ENCODE measurements around the gene CR1L. TPM values are rescaled to one million over a fixed set of nuclear protein-coding genes. Genes with fewer than 3 reads are reported as not detected.
"Not testable (repeated sequence)": the region's sequence is repeated elsewhere in the genome, so short reads cannot be mapped to it uniquely, and the experiment has no call there.

Gene CR1L
- polyA plus RNA-seq, 1 donor from 2014 or later: not detected

DNA sequence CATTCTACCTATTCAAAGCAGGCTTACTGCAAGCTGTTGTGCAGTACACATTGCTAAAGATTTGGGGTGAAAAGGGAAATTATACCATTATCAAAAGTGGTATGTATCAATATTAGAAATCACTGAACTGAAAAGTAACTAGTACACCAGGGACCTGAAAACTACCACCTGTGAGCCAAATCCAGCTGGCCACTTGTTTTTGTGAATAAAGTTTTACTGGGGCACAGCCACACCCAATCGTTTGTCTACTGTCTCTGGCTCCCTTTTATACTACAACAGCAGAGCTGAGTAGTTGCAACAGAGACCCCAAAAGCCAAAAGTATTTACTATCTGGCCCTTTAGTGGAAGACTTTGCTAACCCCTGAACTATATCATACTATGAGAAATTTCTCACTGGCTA lies 13.8 kb upstream of the CR1L start:
- H3K27ac ChIP-seq (ENCODE audit: low read length): no peak overlapping the region
- no peaks in the 10 kb centered on the region for H3K27me3 ChIP-seq (ENCODE audit: insufficient read depth, low read depth, low read length)
- no peaks in the 10 kb centered on the region for H3K79me2 ChIP-seq (replicated peaks; ENCODE audit: insufficient read depth, low read length)
- no peaks in the 10 kb centered on the region for H3F3A ChIP-seq (ENCODE audit: insufficient read depth, low read length, poor library complexity, severe bottlenecking)
- H3K36me3 ChIP-seq (ENCODE audit: insufficient read depth, low read length): no peaks in the 10 kb centered on the region
- no peak overlapping the region for H3K4me2 ChIP-seq (ENCODE audit: low read length)
- no peak overlapping the region for H3K4me3 ChIP-seq (ENCODE audit: low read length)
- no peaks in the 10 kb centered on the region for H3K9me2 ChIP-seq (ENCODE audit: insufficient read depth, low read length)
- H4K20me1 ChIP-seq (ENCODE audit: insufficient read depth): no peaks in the 10 kb centered on the region
- H3K9ac ChIP-seq (ENCODE audit: low read length): no peak overlapping the region
- no peaks in the 10 kb centered on the region for H3K9me3 ChIP-seq (ENCODE audit: low read length)
- H2AFZ ChIP-seq (ENCODE audit: low read depth, low read length): no peak overlapping the region
- TF ChIP-seq POLR2AphosphoS5 (IDR thresholded peaks at IDR 0.05) (no peak), TAF1 (IDR thresholded peaks at IDR 0.05; ENCODE audit: low read depth) (no peak), RAD21 (conservative IDR thresholded peaks at IDR 0.05) (no peak), EP300 (conservative IDR thresholded peaks at IDR 0.05; ENCODE audit: poor library complexity, severe bottlenecking) (no peak), SMC3 (conservative IDR thresholded peaks at IDR 0.05; ENCODE audit: poor library complexity) (no peak), MXI1 (conservative IDR thresholded peaks at IDR 0.05; ENCODE audit: poor library complexity, severe bottlenecking) (no peak), EZH2 (IDR thresholded peaks at IDR 0.05; ENCODE audit: borderline replicate concordance, insufficient read depth, low read length, poor library complexity, severe bottlenecking) (no peak)
- TF ChIP-seq, protein P1, sequence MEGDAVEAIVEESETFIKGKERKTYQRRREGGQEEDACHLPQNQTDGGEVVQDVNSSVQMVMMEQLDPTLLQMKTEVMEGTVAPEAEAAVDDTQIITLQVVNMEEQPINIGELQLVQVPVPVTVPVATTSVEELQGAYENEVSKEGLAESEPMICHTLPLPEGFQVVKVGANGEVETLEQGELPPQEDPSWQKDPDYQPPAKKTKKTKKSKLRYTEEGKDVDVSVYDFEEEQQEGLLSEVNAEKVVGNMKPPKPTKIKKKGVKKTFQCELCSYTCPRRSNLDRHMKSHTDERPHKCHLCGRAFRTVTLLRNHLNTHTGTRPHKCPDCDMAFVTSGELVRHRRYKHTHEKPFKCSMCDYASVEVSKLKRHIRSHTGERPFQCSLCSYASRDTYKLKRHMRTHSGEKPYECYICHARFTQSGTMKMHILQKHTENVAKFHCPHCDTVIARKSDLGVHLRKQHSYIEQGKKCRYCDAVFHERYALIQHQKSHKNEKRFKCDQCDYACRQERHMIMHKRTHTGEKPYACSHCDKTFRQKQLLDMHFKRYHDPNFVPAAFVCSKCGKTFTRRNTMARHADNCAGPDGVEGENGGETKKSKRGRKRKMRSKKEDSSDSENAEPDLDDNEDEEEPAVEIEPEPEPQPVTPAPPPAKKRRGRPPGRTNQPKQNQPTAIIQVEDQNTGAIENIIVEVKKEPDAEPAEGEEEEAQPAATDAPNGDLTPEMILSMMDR (IDR thresholded peaks at IDR 0.05; ENCODE audit: poor library complexity, severe bottlenecking): no peak
- TF ChIP-seq, protein P2, sequence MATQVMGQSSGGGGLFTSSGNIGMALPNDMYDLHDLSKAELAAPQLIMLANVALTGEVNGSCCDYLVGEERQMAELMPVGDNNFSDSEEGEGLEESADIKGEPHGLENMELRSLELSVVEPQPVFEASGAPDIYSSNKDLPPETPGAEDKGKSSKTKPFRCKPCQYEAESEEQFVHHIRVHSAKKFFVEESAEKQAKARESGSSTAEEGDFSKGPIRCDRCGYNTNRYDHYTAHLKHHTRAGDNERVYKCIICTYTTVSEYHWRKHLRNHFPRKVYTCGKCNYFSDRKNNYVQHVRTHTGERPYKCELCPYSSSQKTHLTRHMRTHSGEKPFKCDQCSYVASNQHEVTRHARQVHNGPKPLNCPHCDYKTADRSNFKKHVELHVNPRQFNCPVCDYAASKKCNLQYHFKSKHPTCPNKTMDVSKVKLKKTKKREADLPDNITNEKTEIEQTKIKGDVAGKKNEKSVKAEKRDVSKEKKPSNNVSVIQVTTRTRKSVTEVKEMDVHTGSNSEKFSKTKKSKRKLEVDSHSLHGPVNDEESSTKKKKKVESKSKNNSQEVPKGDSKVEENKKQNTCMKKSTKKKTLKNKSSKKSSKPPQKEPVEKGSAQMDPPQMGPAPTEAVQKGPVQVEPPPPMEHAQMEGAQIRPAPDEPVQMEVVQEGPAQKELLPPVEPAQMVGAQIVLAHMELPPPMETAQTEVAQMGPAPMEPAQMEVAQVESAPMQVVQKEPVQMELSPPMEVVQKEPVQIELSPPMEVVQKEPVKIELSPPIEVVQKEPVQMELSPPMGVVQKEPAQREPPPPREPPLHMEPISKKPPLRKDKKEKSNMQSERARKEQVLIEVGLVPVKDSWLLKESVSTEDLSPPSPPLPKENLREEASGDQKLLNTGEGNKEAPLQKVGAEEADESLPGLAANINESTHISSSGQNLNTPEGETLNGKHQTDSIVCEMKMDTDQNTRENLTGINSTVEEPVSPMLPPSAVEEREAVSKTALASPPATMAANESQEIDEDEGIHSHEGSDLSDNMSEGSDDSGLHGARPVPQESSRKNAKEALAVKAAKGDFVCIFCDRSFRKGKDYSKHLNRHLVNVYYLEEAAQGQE (IDR thresholded peaks at IDR 0.05; ENCODE audit: borderline replicate concordance): no peak

DNA sequence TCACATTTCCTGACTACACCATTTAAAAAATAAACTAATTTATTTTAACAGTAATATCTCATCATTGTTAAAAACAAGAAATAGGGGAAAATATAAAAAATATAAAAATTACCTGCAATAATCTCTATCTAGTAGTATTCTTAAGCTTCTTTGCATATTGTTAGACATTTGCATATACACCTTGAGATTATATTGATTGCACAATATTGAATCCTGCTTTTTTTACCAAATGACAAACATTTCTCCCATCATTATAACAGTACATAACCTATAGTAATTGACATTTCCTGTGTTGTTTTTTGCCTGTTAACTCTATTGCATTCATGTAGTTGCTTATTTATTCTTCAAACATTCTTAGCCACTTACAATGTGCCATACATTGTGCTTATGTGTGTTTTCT lies 11.7 kb upstream of the CR1L start:
- Histone ChIP-seq H4K20me1 (ENCODE audit: insufficient read depth) (no peaks in the 10 kb centered on the region), H3K4me3 (ENCODE audit: low read length) (no peak overlapping the region), H3K4me2 (ENCODE audit: low read length) (no peak overlapping the region), H2AFZ (ENCODE audit: low read depth, low read length) (no peak overlapping the region), H3F3A (ENCODE audit: insufficient read depth, low read length, poor library complexity, severe bottlenecking) (no peaks in the 10 kb centered on the region), H3K9ac (ENCODE audit: low read length) (no peak overlapping the region), H3K27ac (ENCODE audit: low read length) (no peak overlapping the region), H3K9me3 (ENCODE audit: low read length) (no peaks in the 10 kb centered on the region), H3K9me2 (ENCODE audit: insufficient read depth, low read length) (no peaks in the 10 kb centered on the region), H3K27me3 (ENCODE audit: insufficient read depth, low read depth, low read length) (no peaks in the 10 kb centered on the region), H3K79me2 (replicated peaks; ENCODE audit: insufficient read depth, low read length) (no peaks in the 10 kb centered on the region), H3K36me3 (ENCODE audit: insufficient read depth, low read length) (no peaks in the 10 kb centered on the region)
- no peak for TF ChIP-seq POLR2AphosphoS5 (IDR thresholded peaks at IDR 0.05)

DNA sequence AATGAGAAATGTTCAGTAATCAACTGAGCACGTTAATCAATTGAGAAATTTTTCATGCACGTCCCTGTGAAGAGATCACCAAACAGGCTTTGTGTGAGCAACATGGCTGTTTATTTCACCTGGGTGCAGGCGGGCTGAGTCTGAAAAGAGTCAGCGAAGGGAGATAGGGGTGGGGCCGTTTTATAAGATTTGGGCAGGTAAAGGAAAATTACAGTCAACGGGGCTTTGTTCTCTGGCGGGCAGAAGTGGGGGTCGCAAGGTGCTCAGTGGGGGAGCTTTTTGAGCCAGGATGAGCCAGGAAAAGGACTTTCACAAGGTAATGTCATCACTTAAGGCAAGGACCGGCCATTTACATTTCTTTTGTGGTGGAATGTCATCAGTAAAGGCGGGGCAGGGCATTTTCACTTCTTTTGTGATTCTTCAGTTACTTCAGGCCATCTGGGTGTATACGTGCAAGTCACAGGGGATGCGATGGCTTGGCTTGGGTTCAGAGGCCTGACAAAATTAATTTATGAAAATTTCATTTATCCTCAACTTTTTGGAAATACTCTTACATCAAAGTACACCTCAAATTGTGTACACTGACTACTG lies 11.1 kb upstream of the CR1L start:
- not testable (repeated sequence) for H3F3A ChIP-seq (ENCODE audit: insufficient read depth, low read length, poor library complexity, severe bottlenecking); H3K9me3 ChIP-seq (ENCODE audit: low read length); H3K36me3 ChIP-seq (ENCODE audit: insufficient read depth, low read length); H3K4me2 ChIP-seq (ENCODE audit: low read length); H3K27ac ChIP-seq (ENCODE audit: low read length); H3K27me3 ChIP-seq (ENCODE audit: insufficient read depth, low read depth, low read length); H3K9ac ChIP-seq (ENCODE audit: low read length); H3K4me3 ChIP-seq (ENCODE audit: low read length); H3K79me2 ChIP-seq (replicated peaks; ENCODE audit: insufficient read depth, low read length); H2AFZ ChIP-seq (ENCODE audit: low read depth, low read length); H3K9me2 ChIP-seq (ENCODE audit: insufficient read depth, low read length); H4K20me1 ChIP-seq (ENCODE audit: insufficient read depth)

DNA sequence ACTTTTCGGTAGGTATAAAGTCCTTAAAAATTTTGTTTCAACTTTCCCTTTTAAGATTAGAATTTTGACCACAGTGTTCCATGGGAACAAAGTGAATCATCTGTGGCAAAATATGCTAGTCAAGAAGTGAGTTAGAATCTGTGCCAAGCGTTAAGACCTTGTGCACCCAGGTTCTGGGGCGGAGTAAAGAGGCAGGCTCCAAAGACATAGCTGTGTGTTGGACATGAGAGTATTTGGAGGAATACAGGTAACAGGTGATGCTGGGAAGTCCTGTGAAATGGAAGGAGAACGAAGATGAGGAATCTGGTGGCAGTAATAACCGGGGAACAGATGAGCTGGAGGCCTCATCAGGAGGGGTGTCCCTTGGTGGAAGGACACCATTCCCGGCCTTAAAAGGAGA lies 10.6 kb upstream of the CR1L start:
- H3K9ac ChIP-seq (ENCODE audit: low read length); H3K9me3 ChIP-seq (ENCODE audit: low read length); H3F3A ChIP-seq (ENCODE audit: insufficient read depth, low read length, poor library complexity, severe bottlenecking); H3K27ac ChIP-seq (ENCODE audit: low read length); H3K4me3 ChIP-seq (ENCODE audit: low read length); H4K20me1 ChIP-seq (ENCODE audit: insufficient read depth); H3K36me3 ChIP-seq (ENCODE audit: insufficient read depth, low read length); H3K27me3 ChIP-seq (ENCODE audit: insufficient read depth, low read depth, low read length); H3K79me2 ChIP-seq (replicated peaks; ENCODE audit: insufficient read depth, low read length); H3K4me2 ChIP-seq (ENCODE audit: low read length); H3K9me2 ChIP-seq (ENCODE audit: insufficient read depth, low read length); H2AFZ ChIP-seq (ENCODE audit: low read depth, low read length): not testable (repeated sequence)

DNA sequence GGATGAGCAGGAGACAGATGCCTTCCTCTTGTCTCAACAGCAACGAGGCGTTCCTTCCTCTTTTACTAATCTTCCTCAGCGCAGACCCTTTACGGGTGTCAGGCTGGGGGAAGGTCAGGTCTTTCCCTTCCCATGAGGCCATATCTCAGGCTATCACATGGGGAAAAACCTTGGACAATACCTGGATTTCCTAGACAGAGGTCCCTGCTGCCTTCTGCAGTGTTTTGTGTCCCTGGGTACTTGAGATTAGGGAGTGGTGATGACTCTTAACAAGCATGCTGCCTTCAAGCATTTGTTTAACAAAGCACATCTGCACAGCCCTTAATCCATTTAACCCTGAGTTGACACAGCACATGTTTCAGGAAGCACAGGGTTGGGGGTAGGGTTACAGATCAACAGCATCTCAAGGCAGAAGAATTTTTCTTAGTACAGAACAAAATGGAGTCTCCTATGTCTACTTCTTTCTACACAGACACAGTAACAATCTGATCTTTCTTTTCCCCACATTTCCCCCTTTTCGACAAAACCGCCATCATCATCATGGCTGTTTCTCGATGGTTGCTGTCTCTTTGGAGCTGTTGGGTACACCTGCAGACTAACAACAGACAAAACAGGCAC lies 9.3 kb upstream of the CR1L start:
- H3K79me2 ChIP-seq (replicated peaks; ENCODE audit: insufficient read depth, low read length); H3K36me3 ChIP-seq (ENCODE audit: insufficient read depth, low read length); H3K27ac ChIP-seq (ENCODE audit: low read length); H3K4me3 ChIP-seq (ENCODE audit: low read length); H3K9ac ChIP-seq (ENCODE audit: low read length); H3F3A ChIP-seq (ENCODE audit: insufficient read depth, low read length, poor library complexity, severe bottlenecking); H3K9me3 ChIP-seq (ENCODE audit: low read length); H3K4me2 ChIP-seq (ENCODE audit: low read length); H3K27me3 ChIP-seq (ENCODE audit: insufficient read depth, low read depth, low read length); H4K20me1 ChIP-seq (ENCODE audit: insufficient read depth); H3K9me2 ChIP-seq (ENCODE audit: insufficient read depth, low read length); H2AFZ ChIP-seq (ENCODE audit: low read depth, low read length): not testable (repeated sequence)
